ENCODE results near the gene BAIAP2.

BAIAP2 gene

GRCh38 chr17:81126281-81127132, 91.6 kb downstream of the BAIAP2 start:
- TF ChIP-seq SIN3A (IDR thresholded peaks at IDR 0.05; ENCODE audit: borderline replicate concordance, insufficient read depth, low read length) (no peak), FOXP2 (optimal IDR thresholded peaks at IDR 0.05; ENCODE audit: borderline replicate concordance, extremely low read depth, extremely low read length, insufficient read depth) (no peak), REST (IDR thresholded peaks at IDR 0.05; ENCODE audit: insufficient read depth in 1 of 2, low read depth in 2 of 2, low read length in 2 of 2) (no peak), POLR2AphosphoS5 (IDR thresholded peaks at IDR 0.05; ENCODE audit: low read depth, low read length) (no peak), TAF1 (IDR thresholded peaks at IDR 0.05; ENCODE audit: borderline replicate concordance, insufficient read depth, low read length) (no peak)

- TF ChIP-seq POLR2AphosphoS5 (IDR thresholded peaks at IDR 0.05; ENCODE audit: low read depth, low read length) (no peak), REST (IDR thresholded peaks at IDR 0.05; ENCODE audit: insufficient read depth in 1 of 2, low read depth in 2 of 2, low read length in 2 of 2) (no peak), FOXP2 (optimal IDR thresholded peaks at IDR 0.05; ENCODE audit: borderline replicate concordance, extremely low read depth, extremely low read length, insufficient read depth) (no peak), TAF1 (IDR thresholded peaks at IDR 0.05; ENCODE audit: borderline replicate concordance, insufficient read depth, low read length) (no peak), SIN3A (IDR thresholded peaks at IDR 0.05; ENCODE audit: borderline replicate concordance, insufficient read depth, low read length) (no peak)
Measured at GRCh38 chr17:81127133-81127455, 92.1 kb downstream of the BAIAP2 start.

- TF ChIP-seq TAF1 (IDR thresholded peaks at IDR 0.05; ENCODE audit: borderline replicate concordance, insufficient read depth, low read length) (no peak), POLR2AphosphoS5 (IDR thresholded peaks at IDR 0.05; ENCODE audit: low read depth, low read length) (no peak), FOXP2 (optimal IDR thresholded peaks at IDR 0.05; ENCODE audit: borderline replicate concordance, extremely low read depth, extremely low read length, insufficient read depth) (no peak), REST (IDR thresholded peaks at IDR 0.05; ENCODE audit: insufficient read depth in 1 of 2, low read depth in 2 of 2, low read length in 2 of 2) (no peak), SIN3A (IDR thresholded peaks at IDR 0.05; ENCODE audit: borderline replicate concordance, insufficient read depth, low read length) (no peak)
Measured at GRCh38 chr17:81127526-81128177, 92.7 kb downstream of the BAIAP2 start.

GRCh38 chr17:81128338-81128737, 93.4 kb downstream of the BAIAP2 start:
- TF ChIP-seq REST (IDR thresholded peaks at IDR 0.05; ENCODE audit: insufficient read depth in 1 of 2, low read depth in 2 of 2, low read length in 2 of 2) (no peak), TAF1 (IDR thresholded peaks at IDR 0.05; ENCODE audit: borderline replicate concordance, insufficient read depth, low read length) (no peak), POLR2AphosphoS5 (IDR thresholded peaks at IDR 0.05; ENCODE audit: low read depth, low read length) (no peak), SIN3A (IDR thresholded peaks at IDR 0.05; ENCODE audit: borderline replicate concordance, insufficient read depth, low read length) (no peak), FOXP2 (optimal IDR thresholded peaks at IDR 0.05; ENCODE audit: borderline replicate concordance, extremely low read depth, extremely low read length, insufficient read depth) (no peak)

Measured in PFSK-1 (cell line).